Left hindlimb (tissue), 1 donor: ENCODE measurements around the gene CFAP410.
"Not testable (repeated sequence)": the region's sequence is repeated elsewhere in the genome, so short reads cannot be mapped to it uniquely, and the experiment has no call there.

Experiments
- DNase-seq: peaks from one replicate; pipeline ENCODE4 v3.0.0-alpha.2; 2018

The CFAP410 gene

DNA sequence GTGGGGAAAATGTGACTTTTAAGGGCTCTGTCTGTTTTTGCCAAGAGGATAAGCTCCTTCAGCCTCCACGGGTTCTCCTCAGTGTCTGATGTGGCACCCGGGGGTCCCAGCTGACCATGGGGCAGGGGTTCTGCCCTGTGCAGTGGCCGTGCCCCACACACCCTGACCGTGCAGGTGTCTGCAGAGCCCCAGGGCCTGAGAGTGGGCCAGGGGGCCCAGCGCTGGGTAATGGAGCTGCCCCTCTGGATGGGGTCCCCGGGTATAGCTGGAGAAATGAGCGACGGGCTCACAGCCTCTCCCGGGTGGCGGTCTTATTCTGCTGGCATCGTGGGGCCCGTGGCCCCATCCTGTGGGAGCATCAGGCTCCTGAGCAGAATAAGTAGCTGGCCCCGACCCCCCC is 42.3 kb downstream of the CFAP410 start:
- DNase-seq = peak; percentile 25

DNA sequence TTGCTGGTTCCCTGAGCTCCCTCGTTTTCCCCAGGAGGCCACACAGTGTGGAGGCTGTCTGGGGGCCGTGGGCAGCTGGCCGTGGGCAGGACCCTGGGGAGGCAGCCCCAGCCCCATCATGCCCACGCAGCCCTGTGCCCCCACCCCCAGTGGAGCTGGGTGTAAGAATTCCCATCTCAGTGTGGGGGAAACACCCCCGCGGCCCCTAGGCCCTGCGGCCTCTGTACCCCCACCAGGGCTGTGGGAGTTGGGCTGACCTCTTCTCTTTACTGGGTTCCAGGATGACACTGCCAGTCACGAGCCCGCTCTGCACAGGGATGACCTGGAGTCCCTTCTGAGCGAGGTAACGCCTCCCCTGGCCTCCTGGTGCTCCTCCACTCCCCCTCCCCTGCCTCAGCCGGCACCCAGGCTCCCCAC is 43.1 kb downstream of the CFAP410 start:
- DNase-seq = peak; percentile 38

DNA sequence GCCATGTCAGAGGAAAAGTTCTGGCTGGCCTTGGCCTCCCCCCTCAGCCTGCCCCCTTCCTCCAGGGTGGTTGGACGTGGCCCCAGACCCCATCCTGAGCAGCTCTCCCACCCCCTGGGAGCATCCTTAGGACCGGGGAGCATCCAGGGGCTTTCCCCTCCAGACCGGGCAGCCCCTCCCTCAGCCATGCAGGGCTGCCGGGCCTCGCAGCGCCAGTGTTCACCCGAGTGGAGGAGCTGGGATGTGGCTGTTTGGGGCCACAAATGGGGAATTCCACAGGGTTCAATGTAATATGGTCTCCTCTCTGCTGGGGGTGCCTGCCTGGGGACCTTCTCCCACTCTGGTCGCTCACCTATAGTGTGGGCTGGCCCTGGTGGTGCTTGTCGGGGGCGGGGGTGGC is 43.5 kb downstream of the CFAP410 start:
- peak; percentile 28 for DNase-seq

- peak; percentile 47 for DNase-seq
These were observed 44.0 kb downstream of the CFAP410 start for GRCh38 chr21:44295163-44295573.

DNA sequence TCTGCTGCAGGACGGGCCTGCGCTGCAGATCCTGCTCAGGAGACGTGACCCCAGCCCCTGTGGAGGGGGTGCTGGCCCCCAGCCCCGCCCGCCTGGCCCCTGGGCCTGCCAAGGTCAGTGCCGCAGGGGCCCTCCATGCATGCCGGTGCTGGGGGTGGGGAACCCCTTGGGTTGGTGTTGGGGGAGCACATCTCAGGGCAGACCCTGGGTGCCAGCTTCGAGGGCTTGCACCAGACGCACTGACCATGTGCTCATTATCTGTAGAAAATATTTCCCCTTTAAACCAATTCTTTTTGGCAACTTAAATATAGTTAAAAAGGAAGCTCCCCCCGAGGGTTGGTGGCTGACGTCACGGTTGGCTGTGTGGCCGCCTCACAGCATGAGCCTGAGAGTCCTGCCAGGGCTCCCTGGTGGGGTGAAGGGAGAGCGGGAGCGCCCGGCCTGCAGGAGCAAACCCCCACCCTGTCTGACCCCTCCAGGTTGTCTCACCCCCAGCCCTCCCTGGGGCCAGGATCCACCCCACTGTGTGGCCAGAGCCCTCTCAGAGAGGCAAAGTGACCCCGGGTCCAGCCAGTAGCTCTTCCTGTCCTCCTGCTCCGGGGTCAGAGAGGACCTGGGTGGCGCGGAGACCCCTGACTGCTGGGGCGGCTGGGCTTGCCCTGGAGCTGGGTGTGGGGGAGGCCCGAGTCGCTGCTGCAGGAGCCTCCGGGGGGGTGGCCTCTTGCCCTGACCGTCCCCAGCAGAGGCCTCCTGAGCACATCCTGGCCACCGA is 44.6 kb downstream of the CFAP410 start:
- DNase-seq = peak; percentile 67

GRCh38 chr21:44293551-44294231 is 45.5 kb downstream of the CFAP410 start:
- DNase-seq = peak; percentile 24

DNA sequence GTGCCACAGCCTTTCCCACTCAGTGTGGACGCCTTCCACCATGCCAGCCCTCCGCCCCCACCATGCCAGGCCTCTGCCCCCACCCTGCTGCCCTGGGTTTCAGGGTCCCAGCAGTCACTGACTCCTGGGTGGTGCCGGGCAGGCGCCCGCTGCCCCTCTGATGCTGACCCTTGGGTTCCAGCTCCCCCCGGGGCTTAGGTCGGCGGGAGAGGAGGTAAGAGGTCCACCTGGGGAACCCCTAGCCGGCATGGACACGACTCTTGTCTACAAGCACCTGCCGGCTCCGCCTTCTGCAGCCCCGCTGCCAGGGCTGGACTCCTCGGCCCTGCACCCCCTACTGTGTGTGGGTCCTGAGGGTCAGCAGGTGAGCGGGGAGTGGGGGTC is 46.4 kb downstream of the CFAP410 start:
- DNase-seq = peak; percentile 19

DNA sequence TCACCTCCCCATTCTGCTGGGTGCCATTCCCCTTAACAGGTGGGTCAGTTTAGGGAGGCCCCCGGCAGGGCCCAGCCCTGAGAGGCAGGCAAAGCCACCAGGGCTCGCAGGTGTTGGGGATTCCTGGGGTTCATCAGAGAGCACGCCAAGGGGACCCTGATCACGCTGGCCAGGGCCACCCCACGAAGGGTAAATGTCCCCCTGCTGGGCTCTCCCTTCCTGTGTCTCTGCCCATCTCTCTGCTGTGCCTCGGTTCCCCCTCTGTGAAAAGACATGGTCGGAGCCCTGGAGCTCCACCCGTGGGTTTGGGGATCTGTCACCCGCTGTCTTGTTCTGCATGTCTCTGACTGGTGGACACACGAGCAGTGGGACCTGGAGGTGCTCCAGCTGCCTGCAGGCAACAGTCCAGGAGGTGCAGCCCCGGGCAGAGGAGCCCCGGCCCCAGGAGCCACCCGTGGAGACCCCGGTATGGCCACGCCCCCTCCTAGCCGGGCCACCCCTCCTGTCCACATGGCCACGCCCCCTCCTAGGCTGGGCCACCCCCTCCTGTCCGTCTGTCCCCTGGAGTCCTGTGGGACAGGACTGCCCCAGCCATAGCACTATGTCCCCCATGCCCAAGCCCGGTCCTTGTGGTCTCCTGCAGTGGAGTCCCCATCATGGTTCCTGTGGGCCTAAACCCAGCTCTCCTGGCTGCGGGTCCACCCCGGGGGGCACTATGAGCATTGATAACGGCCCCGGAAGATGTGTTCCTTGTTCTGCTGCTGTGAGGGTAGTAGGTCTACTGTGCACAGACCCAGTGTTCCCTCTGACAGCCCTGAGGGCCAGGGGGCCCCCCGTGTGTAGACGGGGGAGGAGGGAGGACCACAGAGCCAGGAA is 47.0 kb downstream of the CFAP410 start:
- DNase-seq = peak; percentile 18

- DNase-seq = peak; percentile 18
These were observed 47.9 kb downstream of the CFAP410 start for GRCh38 chr21:44291078-44291935.

- peak; percentile 14 for DNase-seq
These were observed 48.7 kb downstream of the CFAP410 start for GRCh38 chr21:44290327-44291077.

- DNase-seq = peak; percentile 13
These were observed 49.7 kb downstream of the CFAP410 start for GRCh38 chr21:44289381-44290010.

- peak; percentile 22 for DNase-seq
These were observed 50.7 kb downstream of the CFAP410 start for GRCh38 chr21:44288251-44289110.

DNA sequence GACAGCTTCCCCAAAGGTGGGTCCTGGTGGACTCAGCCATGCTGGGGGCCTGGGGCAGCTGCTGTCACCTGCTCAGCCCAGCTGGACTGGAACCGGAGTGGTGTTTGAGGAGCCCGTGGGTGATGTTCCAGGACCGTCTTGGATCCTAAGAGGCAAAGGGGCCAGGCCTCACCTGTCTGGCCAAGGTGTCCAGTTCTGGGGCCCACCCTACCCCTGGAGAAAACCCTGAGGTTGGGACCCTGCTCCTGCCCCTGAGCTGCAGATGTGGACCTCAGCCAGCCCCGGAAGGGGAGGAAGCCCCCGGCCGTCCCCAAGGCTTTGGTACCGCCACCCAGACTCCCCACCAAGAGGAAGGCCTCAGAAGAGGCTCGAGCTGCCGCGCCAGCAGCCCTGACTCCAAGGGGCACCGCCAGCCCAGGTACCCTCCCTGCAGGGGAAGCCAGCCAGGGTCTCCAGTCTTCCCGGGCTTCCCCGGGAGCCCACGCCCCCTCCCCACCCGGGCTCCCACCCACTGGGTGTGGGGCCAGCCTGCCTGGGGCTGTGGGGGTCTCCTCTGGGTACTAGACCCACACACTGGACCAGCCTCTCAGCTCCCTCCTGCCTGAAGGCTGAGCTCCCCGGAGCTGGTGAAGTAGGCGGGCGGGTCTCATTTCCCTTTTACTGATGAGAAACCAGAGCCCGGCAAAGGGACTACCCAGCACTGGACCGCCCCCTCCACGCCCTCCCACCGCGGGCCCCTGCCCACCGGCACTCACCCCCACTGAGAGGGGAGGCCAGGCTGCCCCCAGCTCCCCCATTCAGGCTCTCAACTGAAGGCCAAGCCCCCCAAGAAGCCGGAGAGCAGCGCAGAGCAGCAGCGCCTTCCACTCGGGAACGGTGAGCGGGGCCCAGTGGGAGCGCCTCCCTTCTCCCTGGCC is 52.2 kb downstream of the CFAP410 start:
- DNase-seq = peak; percentile 31

GRCh38 chr21:44286086-44286715 is 53.0 kb downstream of the CFAP410 start:
- peak; percentile 4 for DNase-seq

DNA sequence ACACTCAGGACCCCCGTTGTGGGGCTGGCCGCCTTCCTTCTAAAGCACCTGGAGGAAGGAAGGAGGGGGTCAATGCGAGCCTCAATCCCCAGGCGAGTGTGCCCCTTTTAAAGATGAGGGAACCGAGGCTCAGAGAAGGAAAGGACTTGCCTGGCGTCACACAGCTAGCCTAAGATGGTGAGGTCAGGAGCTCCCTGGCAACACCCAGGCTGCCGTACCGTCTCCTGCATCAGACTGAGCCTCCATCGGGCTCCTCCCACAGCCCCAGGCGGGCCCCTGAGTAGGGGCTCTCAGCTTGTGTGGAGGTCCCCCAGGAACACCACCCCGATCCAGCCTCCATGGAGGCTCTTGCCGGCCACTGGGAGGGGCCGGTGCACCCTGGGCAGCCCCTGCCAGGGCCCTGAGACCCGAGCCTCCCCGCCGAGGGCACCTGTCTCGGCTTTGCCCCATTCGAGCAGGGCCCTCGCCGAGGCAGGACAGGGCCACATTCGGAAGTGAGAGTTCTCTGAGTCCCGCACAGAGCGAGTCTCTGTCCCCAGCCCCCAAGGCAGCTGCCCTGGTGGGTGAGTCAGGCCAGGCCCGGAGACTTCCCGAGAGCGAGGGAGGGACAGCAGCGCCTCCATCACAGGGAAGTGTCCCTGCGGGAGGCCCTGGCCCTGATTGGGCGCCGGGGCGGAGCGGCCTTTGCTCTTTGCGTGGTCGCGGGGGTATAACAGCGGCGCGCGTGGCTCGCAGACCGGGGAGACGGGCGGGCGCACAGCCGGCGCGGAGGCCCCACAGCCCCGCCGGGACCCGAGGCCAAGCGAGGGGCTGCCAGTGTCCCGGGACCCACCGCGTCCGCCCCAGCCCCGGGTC is 53.8 kb downstream of the CFAP410 start, which contains the start of gene AIRE:
Gene AIRE (plus strand): TSS at position 739 of the 855 bp plus-strand sequence. CDS start 131 bp downstream, outside the sequence.
- DNase-seq = peak; percentile 33

DNA sequence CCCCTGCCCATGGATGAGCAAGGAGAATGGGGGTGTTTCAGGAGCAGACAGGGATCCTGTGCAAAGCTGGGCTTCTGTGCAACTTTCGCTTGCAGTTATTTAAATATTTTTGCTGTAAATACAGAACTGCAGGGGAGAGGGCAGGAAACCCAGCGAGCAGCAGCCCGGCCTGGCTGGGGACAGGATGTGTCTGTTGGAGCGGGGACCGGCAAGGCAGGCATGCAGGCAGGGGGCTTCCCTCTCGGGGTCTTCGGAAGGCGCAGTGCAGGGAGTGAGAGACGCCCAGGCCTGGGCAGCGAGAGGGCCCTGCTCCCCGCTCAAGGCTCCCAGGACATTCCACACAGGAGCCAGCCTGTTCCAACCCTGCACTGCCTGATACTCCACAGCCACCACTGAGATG is 55.2 kb downstream of the CFAP410 start:
- peak; percentile 13 for DNase-seq

DNA sequence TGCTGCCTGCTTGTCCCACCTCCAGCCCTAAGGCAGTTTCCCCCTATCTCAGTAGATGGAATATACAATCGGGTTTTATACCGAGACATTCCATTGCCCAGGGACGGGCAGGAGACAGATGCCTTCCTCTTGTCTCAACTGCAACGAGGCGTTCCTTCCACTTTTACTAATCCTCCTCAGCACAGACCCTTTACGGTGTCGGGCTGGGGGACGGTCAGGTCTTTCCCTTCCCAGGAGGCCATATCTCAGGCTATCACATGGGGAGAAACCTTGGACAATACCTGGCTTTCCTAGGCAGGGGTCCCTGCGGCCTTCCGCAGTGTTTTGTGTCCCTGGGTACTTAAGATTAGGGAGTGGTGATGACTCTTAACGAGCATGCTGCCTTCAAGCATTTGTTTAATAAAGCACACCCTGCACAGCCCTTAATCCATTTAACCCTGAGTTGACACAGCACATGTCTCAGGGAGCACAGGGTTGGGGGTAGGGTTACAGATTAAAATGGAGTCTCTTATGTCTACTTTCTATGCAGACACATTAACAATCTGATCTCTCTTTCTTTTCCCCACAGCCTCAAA is 55.9 kb downstream of the CFAP410 start:
- not testable (repeated sequence) for DNase-seq
